Measurements from ENCODE around the gene RCOR3. TPM values are rescaled to one million over a fixed set of nuclear protein-coding genes. Genes with fewer than 3 reads are reported as not detected.

RCOR3 gene
- total and polyA plus RNA-seq, 2 of the 8 experiments (the other 6 are each of a cell fraction or from before 2014, with no cell fraction given) = 21.4 to 36.3 TPM

- no peaks in the 10 kb centered on the region for H3K79me2 ChIP-seq (ENCODE audit: control insufficient read depth in 1 of 2, insufficient read depth in 2 of 2, low read length in 2 of 2)
- no peaks in the 10 kb centered on the region for H3K23me2 ChIP-seq (ENCODE audit: low read depth, low read length)
- no peaks in the 10 kb centered on the region for H3K36me3 ChIP-seq (ENCODE audit: control insufficient read depth in 2 of 4, insufficient read depth in 4 of 4, low read length in 3 of 4)
- H4K20me1 ChIP-seq (replicated peaks in 1 of 2; ENCODE audit: control insufficient read depth in 1 of 2, insufficient read depth in 2 of 2, low read length in 2 of 2) = no peaks in the 10 kb centered on the region
- no peak overlapping the region for H3K18ac ChIP-seq (ENCODE audit: extremely low read depth, low read length)
- H3K56ac ChIP-seq (replicated peaks; ENCODE audit: insufficient read length, low read depth, low read length) = no peak overlapping the region
- H3K9me3 ChIP-seq (ENCODE audit: insufficient read depth in 2 of 2, low read depth in 1 of 2, low read length in 1 of 2) = 0 out of 4 replicates have a peak, but pooled peaks cover 0 to 2% of the 10 kb centered on the region in 2 experiments
- no peak overlapping the region for H3K14ac ChIP-seq (ENCODE audit: insufficient read length)
- no peak overlapping the region for H2BK12ac ChIP-seq (ENCODE audit: low read depth, low read length)
- H2AK5ac ChIP-seq (ENCODE audit: low read depth, low read length) = no peak overlapping the region
- no peak overlapping the region for H3K4ac ChIP-seq (replicated peaks; ENCODE audit: insufficient read length, low read depth, low read length)
- no peak for FAIRE-seq
- no peak overlapping the region for H2AFZ ChIP-seq (ENCODE audit: low read length)
- no peaks in the 10 kb centered on the region for H3K4me1 ChIP-seq (replicated peaks in 1 of 4; ENCODE audit: control insufficient read depth in 3 of 4, insufficient read depth in 4 of 4, low read length in 3 of 4)
- no peak overlapping the region for H3K9ac ChIP-seq (replicated peaks in 1 of 4; ENCODE audit: extremely low read depth in 1 of 4, low read depth in 3 of 4, low read length in 3 of 4)
- H2BK120ac ChIP-seq (replicated peaks; ENCODE audit: low read depth, low read length) = no peak overlapping the region
- POLR2A ChIA-PET (ENCODE audit: partially characterized antibody) = no interaction called here
- no peak overlapping the region for H3K23ac ChIP-seq (ENCODE audit: insufficient read length)
- no peak overlapping the region for H3K4me3 ChIP-seq (ENCODE audit: extremely low read depth in 1 of 4, insufficient read depth in 2 of 4, low read depth in 3 of 4, low read length in 4 of 4)
- no peak overlapping the region for H4K91ac ChIP-seq (replicated peaks; ENCODE audit: insufficient read length, low read length)
- H3K27ac ChIP-seq (ENCODE audit: low read depth, low read length) = no peak overlapping the region
- H4K8ac ChIP-seq (ENCODE audit: extremely low read depth, insufficient read depth, low read length) = no peak overlapping the region
- H3K27me3 ChIP-seq (replicated peaks in 1 of 4; ENCODE audit: control insufficient read depth in 3 of 4, extremely low read depth in 1 of 4, insufficient read depth in 3 of 4, low read length in 3 of 4) = no peaks in the 10 kb centered on the region
- CTCF ChIA-PET (ENCODE audit: partially characterized antibody) = no interaction called here
- H3K79me1 ChIP-seq (ENCODE audit: low read depth, low read length) = no peaks in the 10 kb centered on the region
- no peak overlapping the region for H2BK5ac ChIP-seq (ENCODE audit: low read depth, low read length)
- H3K4me2 ChIP-seq (ENCODE audit: insufficient read depth in 1 of 2, low read depth in 2 of 2, low read length in 2 of 2) = no peak overlapping the region
- H2BK20ac ChIP-seq (ENCODE audit: low read length) = no peak overlapping the region
- H2BK15ac ChIP-seq (ENCODE audit: low read length) = no peak overlapping the region
- no peak for DNase-seq (ENCODE audit: low read depth in 1 of 2, low spot score in 2 of 2)
- H4K5ac ChIP-seq (ENCODE audit: insufficient read length, low read depth, low read length) = no peak overlapping the region
- 91% methylated on average over 1 of the region's 1 CpG; no CpG with 5 or more reads in 1 of the 2 experiments for WGBS, 2 experiments (ENCODE audit: extremely low coverage in 1 of 2, insufficient coverage in 1 of 2, insufficient read length in 1 of 2, insufficient replicate concordance in 2 of 2, low coverage in 1 of 2, low lambda C conversion rate in 2 of 2, missing lambda C conversion rate in 1 of 2)
- no peak for TF ChIP-seq ATF2 (IDR thresholded peaks at IDR 0.05; ENCODE audit: low read length)
- no peak for TF ChIP-seq HDAC2 (IDR thresholded peaks at IDR 0.05; ENCODE audit: borderline replicate concordance in 1 of 2, low read depth in 2 of 2, low read length in 2 of 2)
- no peak for TF ChIP-seq TCF12 (IDR thresholded peaks at IDR 0.05; ENCODE audit: low read depth, low read length)
- TF ChIP-seq POLR2A (IDR thresholded peaks at IDR 0.05; ENCODE audit: control extremely low read depth in 1 of 2, low read depth in 2 of 2, low read length in 2 of 2) = no peak
- TF ChIP-seq RXRA (IDR thresholded peaks at IDR 0.05; ENCODE audit: insufficient read depth, low read depth, low read length) = no peak
- no peak for TF ChIP-seq SP2 (IDR thresholded peaks at IDR 0.05; ENCODE audit: low read length)
- TF ChIP-seq POLR2AphosphoS5 (IDR thresholded peaks at IDR 0.05; ENCODE audit: low read depth, low read length) = no peak
- no peak for TF ChIP-seq GABPA (IDR thresholded peaks at IDR 0.05; ENCODE audit: borderline replicate concordance, insufficient read depth, low read length)
- TF ChIP-seq TBP (IDR thresholded peaks at IDR 0.05; ENCODE audit: low read depth, low read length) = no peak
- TF ChIP-seq CREB1 (IDR thresholded peaks at IDR 0.05) = no peak
- no peak for TF ChIP-seq TAF1 (IDR thresholded peaks at IDR 0.05; ENCODE audit: low read depth, low read length)
- TF ChIP-seq CTBP2 (IDR thresholded peaks at IDR 0.05; ENCODE audit: borderline replicate concordance, insufficient read depth, insufficient read length, low read length) = no peak
- no peak for TF ChIP-seq KDM5A (IDR thresholded peaks at IDR 0.05; ENCODE audit: low read length)
- no peak for TF ChIP-seq POU5F1 (IDR thresholded peaks at IDR 0.05; ENCODE audit: low read depth, low read length)
- TF ChIP-seq BRCA1 (IDR thresholded peaks at IDR 0.05; ENCODE audit: low read depth, low read length) = no peak
These were observed 27.3 kb upstream of the RCOR3 start for GRCh38 chr1:211231873-211232272.
